ENCODE data around the gene ZSCAN9.

- no peak for TF ChIP-seq CTCF (IDR thresholded peaks at IDR 0.05; ENCODE audit: insufficient read depth, low read length, poor library complexity, severe bottlenecking)
- TF ChIP-seq EZH2phosphoT487 (conservative IDR thresholded peaks at IDR 0.05; ENCODE audit: low read length), result no peak
These were observed 6.5 kb upstream of the ZSCAN9 start for GRCh38 chr6:28218312-28219248.
